GM10847 (cell line): ENCODE data around the gene COL9A3.
A peak's percentile ranks its signal among the peaks of the same experiment; 100 is the strongest.

Source experiments
- POLR2A ChIP-seq: IDR thresholded peaks from 2 replicates; pipeline ENCODE4 v1.6.1; 2011; ENCODE audit not compliant: insufficient read length; ENCODE audit errors: extremely low read depth

The COL9A3 gene

DNA sequence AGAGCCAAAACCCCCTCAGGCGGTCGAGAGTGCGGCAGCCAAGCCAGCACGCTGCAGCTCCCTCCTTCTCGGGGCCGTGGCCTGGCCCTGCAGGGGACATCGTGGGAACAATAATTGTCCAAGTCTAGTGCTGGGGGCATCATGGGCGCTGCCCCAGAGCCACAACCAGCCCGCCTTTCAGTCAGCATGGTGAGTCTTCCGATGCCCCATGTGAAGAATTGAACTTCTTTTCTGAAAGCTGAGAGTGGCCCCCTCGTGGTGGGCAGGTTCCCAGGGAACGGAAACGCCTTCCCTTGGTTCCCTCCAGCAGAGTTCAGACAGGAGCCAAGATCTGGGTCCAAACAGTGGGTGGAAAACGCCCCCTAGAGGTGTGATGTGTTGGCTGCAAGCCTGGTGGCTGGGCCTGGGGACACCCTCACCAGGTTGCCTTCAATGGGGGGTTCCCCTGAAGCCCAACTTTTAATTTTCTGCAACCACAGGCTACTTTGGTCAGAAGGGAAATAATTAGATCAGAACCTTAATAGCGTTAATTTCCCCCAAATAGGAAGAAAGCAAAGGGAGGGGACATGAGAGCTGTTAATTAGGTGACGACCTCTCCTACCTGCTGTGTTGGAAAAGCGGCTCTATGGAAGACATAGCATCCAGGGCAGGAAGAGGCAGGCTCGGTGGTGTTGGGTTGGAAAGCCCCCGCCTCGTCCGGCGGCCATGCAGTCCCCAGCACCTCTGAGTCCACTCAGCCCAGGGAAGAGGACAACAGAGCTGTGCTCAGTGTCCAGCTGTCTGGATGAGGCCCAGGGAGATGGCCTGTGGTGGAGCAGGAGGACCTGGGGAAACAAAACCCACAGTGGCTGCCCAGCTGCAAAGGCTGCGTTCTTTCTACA lies 25.3 kb upstream of the COL9A3 start:
- no peak for TF ChIP-seq POLR2A

DNA sequence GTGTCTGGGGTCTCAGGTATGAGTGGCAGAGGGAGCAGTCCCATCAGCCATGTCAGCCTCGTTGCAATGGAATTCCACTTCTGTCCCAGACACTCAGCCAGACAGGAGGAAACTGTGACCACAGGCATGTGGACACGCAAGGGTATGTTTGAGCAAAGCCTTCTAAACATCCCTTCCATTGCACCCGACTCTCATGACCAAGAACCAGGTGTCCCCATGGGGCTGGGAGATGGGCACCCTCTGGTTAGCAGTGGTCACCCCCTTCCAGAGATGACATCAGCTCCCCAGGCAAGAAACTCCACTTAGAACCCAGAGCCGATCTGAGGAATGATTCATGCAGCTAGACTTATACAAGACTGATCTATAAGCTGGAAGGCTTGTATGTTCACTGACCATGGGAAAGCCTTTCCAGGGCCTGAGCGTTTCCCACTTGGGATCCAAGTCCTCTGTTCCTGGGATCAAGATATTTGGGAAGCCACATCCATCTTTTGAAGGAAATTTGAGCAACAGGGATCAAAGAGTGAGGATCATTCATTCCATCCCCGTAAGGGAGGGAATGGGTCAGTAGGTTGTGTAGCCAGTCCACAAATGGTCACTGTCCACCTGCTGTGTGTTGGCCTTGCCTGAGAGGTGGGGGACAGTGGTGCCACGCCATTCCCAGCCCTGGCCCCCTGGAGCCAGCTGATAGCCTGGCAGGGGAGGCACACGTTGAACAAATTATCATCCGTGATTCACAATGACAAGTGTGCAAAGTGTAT lies 24.5 kb upstream of the COL9A3 start:
- no peak for TF ChIP-seq POLR2A

DNA sequence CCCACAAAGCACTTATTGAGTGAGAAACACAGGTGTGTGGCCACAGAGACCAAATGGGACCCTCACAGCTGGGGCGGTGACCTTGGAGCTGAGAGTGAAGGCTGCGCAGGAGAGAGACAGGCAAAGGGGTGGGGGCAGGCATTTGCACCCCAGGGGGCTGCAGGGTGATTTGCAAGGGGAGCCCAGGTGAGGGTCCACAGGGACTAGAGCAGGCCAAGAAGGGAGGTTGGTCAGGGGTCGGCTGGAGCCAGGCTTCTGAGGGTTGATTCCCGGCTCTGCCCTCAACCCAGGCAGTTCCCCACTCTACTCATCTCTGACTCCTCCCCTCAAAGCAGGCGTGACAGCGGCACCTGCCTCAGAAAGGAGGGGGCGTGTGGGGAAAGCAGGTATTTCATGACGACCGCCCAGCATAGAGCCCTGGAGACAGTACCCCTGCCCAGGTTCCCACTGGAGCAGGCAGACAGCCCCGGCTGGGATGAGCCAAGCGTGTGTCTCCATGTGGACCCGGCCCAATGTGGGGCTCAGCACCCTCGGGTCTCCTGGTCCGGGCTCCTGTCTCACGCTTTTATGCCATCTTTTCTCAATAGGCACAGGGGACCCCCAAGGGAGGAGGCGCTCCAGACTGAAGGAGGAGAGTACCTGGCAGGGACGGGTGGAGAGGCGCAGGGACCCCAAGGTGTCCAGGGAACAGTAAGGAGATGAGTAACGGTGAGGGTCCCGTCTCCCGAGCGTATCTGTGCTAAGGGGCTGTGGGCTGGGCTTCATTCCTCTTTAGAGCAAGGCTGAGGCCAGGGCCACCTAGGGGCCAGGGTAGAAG lies 23.7 kb upstream of the COL9A3 start:
- no peak for TF ChIP-seq POLR2A

DNA sequence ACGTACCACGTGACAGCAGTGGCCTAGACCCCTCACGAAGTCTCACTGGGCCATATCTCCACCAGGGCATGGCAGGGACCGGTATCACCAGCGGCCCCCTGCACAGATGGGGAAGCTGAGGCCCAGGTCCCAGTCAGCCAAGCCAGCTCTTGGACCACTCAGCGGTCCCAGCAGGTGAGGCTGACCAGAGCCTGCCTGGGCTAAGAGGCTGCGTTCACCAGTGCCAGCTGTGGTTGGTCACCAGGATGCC lies 23.2 kb upstream of the COL9A3 start:
- TF ChIP-seq POLR2A, result no peak

DNA sequence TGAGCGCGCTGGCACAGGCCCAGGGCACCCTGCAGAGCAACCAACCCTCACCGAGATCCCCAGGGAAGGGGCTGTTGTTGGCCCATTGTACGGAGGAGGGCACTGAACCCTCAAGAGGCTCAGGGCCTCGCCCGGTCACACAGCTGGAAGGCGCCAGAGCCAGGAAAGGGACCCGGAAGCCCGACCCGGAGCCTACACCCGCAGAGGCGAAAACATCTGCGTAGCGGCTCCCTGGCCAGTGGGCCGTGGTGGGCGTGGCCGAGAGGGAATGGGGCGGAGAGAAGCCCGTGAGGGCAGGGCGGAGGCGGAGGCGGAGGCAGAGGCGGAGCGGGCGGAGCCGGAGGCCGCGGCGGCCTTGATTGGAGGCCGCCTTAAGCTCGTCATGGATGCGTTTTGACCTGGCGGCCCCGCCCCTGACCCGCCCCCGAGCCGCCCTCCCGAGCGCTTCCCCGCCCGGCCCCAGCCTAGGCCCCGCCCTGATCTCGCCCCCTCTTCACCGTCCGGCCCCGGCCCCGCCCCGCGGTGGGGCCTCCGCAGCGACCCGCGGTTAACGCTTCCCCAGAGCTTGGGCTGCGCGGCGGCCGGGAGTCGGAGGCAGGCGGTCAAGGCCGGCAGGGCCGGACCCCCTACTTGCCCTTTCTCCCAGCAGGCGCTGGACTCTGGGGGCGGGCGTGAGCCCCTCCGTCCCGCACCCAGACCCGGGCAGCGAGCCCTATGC lies 22.7 kb upstream of the COL9A3 start:
- TF ChIP-seq POLR2A, result peak; percentile 59

DNA sequence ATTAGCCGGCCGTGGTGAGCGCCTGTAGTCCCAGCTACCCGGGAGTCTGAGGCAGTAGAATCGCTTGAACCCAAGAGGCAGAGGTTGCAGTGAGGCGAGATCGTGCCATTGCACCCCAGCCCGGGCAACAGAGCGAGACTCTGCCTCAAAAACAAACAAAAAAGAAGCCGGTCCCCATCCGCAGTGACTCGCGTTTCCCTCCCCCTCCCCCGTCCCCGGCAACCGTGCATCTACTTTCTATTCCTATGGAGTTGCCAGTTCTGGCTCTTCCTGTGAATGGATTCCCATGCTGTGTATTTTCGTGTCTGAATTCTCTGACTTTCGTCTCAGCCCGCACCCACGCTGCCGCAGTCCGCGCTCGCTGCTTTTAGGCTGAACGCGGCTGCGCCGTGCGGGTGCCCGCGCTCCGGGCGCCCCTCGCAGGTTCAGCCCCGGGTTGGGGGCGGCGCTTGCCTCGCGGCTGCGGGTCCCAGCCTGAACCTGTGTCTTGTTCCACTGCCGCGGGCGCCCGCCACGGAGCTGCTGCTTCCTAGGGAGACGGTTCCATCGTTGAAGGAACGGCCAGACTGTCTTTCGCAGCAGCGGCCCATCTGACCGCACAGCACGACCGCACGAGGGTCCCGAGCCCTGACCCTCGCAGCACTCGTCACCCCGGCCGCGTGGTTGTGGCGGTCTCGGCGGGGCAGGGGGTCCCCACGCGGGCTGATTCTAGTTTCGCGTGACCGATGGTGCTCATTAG lies 21.7 kb upstream of the COL9A3 start:
- peak; percentile 18 for TF ChIP-seq POLR2A

DNA sequence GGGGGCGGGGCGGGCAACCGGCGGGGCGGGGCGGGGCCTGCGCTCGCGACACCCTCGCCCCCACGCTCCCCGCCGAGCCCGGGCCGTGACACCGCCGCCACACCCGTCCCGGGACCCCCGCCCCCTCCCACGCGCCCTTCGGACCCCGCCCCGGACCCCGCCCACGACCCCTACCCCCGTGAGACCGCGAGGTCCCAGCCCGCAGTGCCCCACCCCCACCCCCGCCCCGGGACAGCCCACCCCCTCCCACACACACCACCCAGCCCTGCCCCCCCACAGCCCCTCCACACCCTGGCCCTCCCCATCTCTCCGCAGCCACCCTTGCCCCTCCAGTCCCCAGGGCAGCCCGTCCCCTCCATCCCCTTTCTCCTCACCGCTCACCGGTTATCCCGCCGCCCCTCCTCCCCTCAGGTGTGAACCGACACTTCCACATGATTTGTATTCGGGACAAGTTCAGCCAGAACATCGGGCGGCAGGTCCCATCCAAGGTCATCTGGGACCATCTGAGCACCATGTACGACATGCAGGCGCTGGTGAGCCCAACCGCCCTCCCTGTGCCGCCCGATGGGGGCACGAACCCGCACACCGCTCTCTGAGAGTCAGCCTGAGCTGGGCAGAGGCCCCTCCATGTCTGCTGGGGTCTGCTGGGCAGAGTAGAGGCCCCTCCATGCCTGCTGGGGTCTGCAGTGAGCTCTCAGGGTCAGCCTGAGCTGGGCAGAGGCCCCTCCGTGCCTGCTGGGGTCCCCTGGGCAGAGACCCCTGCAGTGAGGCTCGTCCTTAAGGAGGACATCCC lies 20.0 kb upstream of the COL9A3 start:
- no peak for TF ChIP-seq POLR2A

DNA sequence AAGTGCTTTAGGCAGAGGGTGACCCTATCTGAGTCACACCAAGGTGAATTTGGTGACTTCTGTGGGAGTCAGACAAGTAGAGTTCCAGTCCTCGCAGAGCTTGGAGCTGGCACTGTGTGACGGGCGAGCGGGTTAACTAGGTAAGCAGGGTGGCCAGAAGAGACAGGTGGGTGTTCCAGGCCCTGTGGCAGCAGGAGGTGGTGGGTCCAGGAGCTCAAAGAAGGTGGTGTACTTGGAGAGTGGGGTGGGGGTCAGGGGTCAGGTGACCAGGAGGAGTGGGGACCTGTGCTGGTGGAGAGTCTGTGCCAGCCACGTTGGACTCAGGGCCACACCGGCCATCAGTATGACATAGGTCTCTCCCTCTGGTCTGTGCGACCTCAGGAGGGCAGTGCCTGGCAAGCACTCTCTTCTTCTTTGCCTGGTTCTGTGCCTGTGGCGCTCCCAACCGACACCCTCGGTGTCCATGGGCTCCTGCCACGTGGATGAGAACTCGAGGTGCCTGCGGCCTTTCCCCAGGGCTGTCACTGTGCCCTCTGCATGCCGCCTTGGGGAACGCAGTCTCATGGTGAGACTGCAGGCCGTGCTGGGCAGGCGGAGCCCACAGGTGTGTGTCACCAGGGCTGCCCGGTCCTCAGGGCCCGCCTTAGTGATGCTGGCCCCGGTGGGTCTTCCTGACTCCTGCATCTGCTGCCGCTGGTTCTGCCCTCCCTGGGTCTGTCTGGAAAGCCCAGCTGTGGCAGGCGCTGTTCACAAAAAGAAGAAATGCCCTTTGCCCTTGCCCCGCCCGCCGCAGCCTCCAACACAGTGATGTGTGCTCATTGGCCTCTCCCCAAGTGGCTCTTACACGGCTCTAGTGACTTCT lies 18.9 kb upstream of the COL9A3 start:
- TF ChIP-seq POLR2A, result no peak

DNA sequence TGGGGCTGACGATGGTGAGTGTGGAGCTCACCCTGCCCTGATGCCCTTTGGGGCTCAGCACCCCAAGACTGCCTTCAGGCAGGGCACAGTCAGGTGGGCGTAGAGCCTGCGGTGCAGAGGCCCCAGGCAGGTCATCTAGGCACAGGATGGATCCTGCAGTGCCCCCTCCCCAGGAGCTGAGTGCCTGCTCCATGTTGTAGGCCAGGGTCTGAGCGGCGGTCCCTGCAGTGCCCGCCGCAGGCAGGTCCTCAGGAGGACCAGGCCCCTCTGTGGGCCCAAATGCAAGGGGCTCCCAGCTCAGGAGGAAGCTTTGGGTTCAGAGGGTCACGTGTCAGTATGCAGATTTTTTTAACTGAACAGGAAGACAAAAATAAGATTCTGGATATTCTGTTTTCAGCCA lies 17.8 kb upstream of the COL9A3 start:
- no peak for TF ChIP-seq POLR2A

DNA sequence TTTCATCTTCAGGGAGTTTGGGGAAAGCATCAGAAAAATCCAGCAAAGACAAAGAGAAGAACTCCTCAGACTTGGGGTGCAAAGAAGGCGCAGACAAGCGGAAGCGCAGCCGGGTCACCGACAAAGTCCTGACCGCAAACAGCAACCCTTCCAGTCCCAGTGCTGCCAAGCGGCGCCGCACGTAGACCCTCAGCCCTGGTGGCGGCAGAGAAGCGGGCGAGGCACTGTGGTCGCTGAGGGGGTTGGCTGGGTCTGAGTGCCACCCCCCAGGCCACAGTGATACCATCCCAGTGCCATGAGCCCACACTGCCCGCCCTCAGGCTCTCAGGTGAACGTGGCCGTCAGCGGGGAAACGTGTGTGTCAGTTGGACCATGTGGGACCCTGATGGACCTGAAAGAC lies 17.4 kb upstream of the COL9A3 start:
- TF ChIP-seq POLR2A, result no peak

DNA sequence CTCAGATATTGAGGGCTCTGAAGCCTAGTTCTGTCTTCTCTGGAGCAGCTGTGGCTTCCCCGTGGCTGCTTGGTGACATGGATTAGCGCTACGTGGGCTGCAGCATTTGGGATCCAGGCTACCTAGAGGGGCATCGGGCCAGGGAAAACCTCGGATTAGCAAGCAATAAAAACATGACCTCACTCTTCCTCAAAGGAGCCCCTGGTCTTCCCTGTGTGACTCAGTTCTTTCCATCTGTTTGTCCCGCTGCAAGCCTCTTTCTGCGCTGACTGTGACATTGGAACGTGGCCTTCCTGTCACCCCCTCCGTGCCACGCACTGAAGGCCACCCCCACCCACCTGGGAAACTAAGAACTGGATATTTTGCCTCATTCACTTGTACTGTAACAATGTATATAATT lies 17.0 kb upstream of the COL9A3 start:
- no peak for TF ChIP-seq POLR2A

DNA sequence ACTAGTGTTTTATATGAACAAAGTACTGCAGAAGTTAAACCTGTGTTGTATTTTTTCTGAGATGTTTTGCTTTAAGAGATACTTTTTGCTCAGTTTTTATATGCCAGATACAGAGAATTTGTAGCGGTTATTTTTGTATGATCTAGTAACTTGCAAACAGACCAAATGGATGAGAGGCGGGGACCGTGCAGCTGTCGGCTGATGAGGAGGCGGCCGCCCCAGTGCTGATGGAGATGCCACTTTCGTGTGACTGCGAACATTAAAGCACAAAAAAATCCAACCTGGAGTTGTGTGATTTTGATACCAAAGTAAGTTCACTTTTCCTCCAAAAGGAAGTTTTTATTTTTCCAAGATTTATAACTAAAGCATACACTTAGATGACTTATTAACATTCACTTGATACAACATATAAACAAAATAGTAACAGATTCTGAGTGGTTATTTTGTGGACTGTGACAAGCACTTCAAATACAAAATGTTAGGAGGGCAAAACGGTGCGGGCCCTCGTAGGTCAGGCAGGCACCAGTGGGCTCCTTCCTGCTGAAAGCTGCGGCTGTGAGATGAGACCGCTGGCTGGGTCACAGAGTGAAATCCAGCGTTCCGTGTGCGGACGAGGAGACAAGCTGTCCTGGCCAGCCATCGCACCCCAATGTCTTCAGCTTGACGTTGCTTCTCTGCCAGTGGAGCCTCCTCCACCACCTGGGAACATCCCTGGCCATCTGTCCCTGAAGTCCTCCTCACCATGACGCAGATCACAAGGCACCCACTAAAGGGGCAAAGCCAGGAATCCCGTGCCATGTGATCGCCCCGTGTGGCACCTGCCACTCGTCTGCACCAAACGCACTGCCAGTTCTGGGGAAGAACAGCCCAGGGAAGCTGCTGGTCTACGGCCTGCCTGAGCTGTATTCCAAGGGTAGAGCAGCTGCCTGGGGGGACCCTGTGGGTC lies 16.3 kb upstream of the COL9A3 start:
- TF ChIP-seq POLR2A, result no peak
